Peyer's patch (tissue), 4 donors: ENCODE results near the gene MCU.

Source experiments
- POLR2A ChIP-seq, 2 donors: fragments of 450-650 bp; IDR thresholded peaks; one replicate each; pipeline ENCODE4 v1.5.1; 2017; ENCODE audit warnings: antibody characterized with exemption in 2 of 2, mild to moderate bottlenecking in 2 of 2, moderate library complexity in 2 of 2
- TF ChIP-seq, protein P1 (sequence below), 6 experiments: fragments of 450-650 bp in 4 of 6; fragments of 200-600 bp in 2 of 6; sonication (generic) in 1 of 6; IDR thresholded peaks; one replicate each; pipeline ENCODE4 v1.5.1; 2017 to 2019; ENCODE audit warnings: antibody characterized with exemption in 6 of 6, mild to moderate bottlenecking in 3 of 6, moderate library complexity in 1 of 6

DNA sequence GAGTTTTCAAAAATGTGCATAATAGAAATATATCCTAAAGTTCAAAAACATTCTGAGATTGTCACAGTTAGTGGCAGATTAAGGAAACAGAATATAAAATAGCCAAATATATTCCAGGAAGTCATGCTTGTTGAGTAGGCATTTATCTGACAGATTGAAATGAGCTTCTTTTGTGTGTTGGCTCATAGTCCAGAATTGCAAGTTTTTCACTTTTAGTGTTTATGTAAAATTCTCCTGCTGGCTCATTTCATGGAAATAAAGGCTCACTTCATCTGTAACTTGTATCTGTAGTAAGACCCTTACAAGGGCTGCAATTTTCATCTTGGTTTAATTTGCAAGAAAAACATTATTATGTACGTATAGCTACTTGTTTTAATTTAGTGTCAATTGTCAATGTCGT, 93.5 kb downstream of the MCU start:
- TF ChIP-seq, protein P1, sequence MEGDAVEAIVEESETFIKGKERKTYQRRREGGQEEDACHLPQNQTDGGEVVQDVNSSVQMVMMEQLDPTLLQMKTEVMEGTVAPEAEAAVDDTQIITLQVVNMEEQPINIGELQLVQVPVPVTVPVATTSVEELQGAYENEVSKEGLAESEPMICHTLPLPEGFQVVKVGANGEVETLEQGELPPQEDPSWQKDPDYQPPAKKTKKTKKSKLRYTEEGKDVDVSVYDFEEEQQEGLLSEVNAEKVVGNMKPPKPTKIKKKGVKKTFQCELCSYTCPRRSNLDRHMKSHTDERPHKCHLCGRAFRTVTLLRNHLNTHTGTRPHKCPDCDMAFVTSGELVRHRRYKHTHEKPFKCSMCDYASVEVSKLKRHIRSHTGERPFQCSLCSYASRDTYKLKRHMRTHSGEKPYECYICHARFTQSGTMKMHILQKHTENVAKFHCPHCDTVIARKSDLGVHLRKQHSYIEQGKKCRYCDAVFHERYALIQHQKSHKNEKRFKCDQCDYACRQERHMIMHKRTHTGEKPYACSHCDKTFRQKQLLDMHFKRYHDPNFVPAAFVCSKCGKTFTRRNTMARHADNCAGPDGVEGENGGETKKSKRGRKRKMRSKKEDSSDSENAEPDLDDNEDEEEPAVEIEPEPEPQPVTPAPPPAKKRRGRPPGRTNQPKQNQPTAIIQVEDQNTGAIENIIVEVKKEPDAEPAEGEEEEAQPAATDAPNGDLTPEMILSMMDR (IDR thresholded peaks at IDR 0.05), result no peak
- no peak for TF ChIP-seq POLR2A (IDR thresholded peaks at IDR 0.05)
